Fibroblast of skin of right quadriceps (primary cell): ENCODE measurements around the gene SLC19A1.

ENCODE experiments used
- DNase-seq: peaks from one replicate; pipeline ENCODE4 v3.0.0-alpha.2; 2013

The SLC19A1 gene

DNA sequence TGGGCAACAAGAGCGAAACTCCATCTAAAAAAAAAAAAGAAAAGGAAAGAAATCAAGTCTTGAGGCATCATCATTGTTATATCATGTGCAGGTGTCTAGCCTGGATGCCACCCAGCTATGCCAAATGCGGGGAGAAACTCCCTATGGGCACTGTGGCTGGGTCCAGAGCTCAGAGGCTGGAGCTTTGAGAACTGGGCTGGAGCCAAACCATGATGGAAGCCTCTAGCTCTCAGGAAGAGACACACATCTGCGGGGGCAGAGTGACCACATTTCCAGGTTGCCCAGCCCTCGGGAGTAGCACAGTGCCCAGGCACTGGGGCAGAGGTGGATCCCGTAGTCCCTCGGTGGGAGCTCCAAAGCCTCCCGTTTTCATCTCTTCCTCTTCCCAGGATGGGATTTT is 78.4 kb downstream of the SLC19A1 start:
- no peak for DNase-seq

DNA sequence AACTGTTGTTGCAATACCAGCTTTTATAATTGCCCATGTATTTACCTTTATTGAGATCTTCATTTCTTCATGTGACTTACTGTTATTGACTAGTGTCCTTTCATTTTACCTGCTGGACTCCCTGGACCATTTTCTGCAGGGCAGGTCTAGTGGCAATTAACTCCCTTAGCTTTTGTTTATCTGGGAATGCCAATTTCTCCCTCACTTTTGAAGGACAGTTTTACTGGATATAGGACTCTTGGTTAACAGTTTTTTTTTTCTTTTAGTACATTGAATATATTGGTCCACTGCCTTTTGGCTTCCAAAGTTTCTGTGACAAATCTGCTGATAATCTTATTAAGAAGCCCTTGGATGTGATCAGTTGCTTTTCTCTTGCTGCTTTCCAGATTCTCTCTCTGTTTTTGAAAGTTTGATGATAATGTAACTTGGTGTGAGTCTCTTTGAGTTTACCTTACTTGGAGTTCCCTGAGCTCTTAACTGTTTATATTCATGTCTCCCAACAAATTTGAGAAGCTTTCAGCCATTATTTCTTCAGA is 80.4 kb downstream of the SLC19A1 start:
- no peak for DNase-seq

DNA sequence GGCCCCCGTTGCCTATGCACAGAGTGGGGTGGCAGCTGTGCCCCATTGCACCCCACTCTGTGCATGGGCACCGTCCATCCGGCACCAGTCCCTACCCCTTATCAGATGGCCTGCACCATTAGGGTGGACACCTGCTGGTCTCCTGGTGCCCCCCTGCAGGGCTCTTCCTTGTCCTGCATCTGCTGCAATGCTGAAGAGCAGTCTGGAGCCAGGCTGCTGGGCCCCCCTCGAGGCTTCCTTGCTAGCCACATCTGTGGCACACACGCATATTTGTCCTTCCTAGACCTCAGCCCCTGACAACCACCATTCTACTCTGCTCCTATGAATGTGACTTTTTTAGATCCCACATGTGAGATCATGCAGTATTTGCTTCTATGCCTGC is 80.9 kb downstream of the SLC19A1 start:
- no peak for DNase-seq

GRCh38 chr21:45460611-45461368 is 81.5 kb downstream of the SLC19A1 start:
- DNase-seq: peak; percentile 88

DNA sequence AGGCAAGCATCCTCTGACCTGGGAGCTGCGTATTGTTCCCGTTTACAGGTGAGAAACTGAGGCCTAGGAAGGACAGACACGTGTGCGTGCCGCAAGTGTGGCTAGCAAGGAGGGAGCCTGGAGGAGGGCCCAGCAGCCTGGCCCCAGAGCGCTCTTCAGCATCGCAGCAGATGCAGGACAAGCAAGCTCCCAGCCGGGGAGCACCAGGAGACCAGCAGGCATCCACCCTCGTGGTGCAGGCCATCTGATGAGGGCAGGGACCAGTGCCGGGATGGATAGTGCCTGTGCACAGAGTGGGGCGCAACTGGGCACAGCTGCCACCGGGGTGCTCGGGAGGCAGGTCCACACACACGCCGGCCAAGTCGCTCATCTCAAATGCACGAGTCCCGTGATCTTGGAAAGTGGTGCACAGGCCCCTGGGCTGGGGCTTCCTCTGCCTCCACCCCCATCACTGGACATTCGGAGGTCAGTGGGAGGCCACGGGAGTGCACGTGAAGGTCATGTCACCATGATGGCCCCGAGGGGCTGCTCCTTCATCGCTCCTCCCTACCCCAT is 82.2 kb downstream of the SLC19A1 start:
- no peak for DNase-seq

GRCh38 chr21:45459171-45460010 is 82.8 kb downstream of the SLC19A1 start:
- no peak for DNase-seq

- no peak for DNase-seq
These were observed 83.7 kb downstream of the SLC19A1 start for GRCh38 chr21:45458281-45459170.

DNA sequence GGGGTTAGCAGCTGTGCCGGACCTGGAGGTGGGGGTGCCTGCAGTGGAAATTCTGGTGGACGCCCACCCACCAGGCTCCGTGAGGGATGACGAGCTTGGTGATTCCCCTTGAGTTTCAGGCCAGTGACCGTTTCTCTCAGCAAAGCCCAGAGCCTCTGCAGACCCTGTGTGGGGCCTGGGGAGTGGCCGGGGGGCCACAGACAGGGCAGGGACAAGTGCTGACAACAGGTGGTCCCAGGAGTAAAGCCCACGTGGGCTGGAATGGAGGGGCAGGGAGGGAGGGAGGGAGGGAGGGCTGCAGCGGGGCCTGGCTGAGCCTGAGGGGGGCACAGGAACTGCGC is 84.4 kb downstream of the SLC19A1 start:
- DNase-seq: no peak

DNA sequence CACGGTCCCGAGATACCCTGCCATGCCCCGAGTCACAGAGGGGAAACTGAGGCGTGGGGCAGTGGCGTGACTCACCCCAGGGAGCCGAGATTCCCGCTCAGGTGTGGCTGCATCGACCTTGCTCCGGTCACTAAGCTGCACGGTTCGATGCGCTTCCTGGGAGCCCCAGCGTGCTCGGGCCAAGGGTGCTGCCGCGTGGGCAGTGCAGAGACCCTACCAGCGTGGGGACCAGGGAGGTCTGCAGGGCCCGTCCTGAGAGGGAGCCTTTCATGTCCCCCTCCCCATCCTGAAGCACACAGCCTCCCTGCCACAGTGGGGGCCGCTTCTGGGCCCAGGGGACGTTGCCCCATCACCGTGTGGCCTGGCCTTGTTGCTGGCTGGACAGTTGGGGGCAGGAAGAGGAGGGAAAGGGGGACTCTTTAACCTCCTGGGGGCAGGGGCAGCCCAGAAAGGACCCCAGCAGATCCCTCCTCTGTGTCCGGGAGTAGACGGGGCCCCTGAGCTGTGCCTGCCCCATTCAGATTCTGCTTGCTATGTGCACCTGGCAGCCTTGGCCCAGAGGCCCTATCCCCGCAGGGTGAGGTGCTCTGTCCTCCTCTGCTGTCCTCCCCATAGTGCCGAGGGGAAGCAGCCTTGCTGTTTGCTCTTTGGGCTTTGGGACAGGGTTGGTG is 84.9 kb downstream of the SLC19A1 start:
- DNase-seq: no peak

GRCh38 chr21:45456584-45457160 is 85.6 kb downstream of the SLC19A1 start:
- DNase-seq: no peak

GRCh38 chr21:45455674-45456583 is 86.3 kb downstream of the SLC19A1 start:
- no peak for DNase-seq

DNA sequence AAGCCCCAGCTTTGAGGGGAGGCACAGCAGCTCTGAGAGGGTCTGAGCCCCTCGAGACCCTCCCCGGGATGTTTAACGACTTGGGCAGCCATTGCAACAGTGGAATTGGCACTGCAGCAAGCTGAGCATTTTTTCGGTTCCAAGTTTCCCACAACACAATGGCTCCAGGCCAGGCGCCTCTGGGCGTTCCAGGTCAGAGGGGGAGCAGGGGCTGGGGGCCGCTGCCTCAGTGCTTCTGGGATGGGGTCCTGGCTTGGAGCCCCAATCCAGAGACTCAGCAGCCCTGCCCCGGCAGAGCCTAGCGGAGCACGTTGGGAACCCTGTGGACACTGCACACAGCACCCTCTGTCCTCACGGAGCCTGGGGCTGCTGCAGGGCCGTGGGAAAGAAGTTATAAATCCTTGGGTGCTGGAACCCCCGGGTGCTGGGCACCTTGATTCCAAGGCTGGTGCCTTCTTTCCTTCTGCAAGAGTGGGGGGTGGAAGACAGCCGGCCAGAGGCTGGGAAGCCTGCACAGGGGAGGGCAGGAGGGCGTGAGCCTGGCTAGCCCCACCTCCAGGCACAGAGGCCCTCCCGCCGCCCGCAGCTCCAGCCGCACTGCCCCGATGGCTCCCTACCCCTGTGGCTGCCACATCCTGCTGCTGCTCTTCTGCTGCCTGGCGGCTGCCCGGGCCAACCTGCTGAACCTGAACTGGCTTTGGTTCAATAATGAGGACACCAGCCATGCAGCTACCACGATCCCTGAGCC is 87.1 kb downstream of the SLC19A1 start:
- peak; percentile 19 for DNase-seq

GRCh38 chr21:45454060-45454925 is 87.9 kb downstream of the SLC19A1 start:
- no peak for DNase-seq

GRCh38 chr21:45453308-45453950 is 88.8 kb downstream of the SLC19A1 start:
- DNase-seq: no peak

GRCh38 chr21:45452696-45453307 is 89.4 kb downstream of the SLC19A1 start:
- DNase-seq: no peak

GRCh38 chr21:45451771-45452182 is 90.5 kb downstream of the SLC19A1 start:
- no peak for DNase-seq

DNA sequence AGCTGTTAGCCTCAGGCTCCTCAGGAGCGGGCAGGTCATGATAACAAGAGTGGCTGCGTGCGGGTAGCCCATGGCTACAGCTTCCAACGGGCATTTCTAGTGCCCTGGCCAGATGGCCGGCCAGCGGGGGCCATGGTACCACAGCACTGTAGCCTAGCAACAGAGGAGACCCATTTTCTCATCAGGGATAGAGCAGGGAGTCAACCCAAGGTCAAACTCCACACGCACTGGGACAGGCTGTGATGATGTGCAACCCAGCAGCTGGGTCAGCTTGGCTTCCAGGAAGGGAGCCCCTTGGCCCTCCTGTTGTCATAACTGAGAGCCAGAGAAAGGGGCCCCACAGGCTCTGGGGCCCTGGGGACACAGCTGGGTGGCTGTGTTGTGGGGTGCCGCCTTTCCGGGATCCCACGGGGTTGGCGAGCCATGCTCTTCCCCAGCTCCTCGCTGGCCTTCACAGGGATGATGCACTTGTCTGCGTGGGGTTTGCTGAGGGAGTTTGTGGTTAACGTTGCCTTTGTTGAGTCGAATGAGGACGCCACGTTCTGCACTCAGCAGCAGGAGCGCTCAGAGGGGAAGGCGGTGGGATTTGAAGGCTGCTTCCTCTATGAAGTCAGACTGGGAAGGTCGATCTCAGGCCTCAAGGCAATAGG is 91.0 kb downstream of the SLC19A1 start:
- no peak for DNase-seq
